DND-41 (cell line): ENCODE measurements around the gene PNMA1.

Experiments
- CTCF ChIP-seq: IDR thresholded peaks from 2 replicates; pipeline ENCODE4 v1.5.1; 2012; ENCODE audit warnings: borderline replicate concordance, low read length, moderate library complexity, mild to moderate bottlenecking; ENCODE audit not compliant: poor library complexity, severe bottlenecking; ENCODE audit errors: extremely low read depth
- EZH2 ChIP-seq: IDR thresholded peaks from 3 replicates; pipeline ENCODE4 v1.6.1; 2012; ENCODE audit warnings: borderline replicate concordance, low read depth, mild to moderate bottlenecking, moderate library complexity, low read length, inconsistent platforms; ENCODE audit not compliant: severe bottlenecking

GRCh38 chr14:73717266-73717665, 3.1 kb upstream of the PNMA1 start:
- no peak for TF ChIP-seq CTCF
- no peak for TF ChIP-seq EZH2
